Prostate gland (tissue), 2 donors: ENCODE data around the gene WFS1. TPM values are rescaled to one million over a fixed set of nuclear protein-coding genes. Genes with fewer than 3 reads are reported as not detected.

Source experiments
- DNase-seq: peaks from one replicate; pipeline ENCODE4 v3.0.0-alpha.2; 2019; ENCODE audit warnings: low spot score
- H3K27ac ChIP-seq, 2 donors: fragments of 200-600 bp; sonication (generic); 2 replicates each; pipeline ENCODE4 v1.5.1; 2017 to 2019
- H3K27me3 ChIP-seq: fragments of 200-600 bp; sonication (generic); replicated peaks from 2 replicates; pipeline ENCODE4 v1.5.1; 2019; ENCODE audit not compliant: insufficient read depth
- H3K36me3 ChIP-seq, 2 donors: fragments of 200-600 bp; sonication (generic); 1 replicate in 1 of 2; 2 replicates in 1 of 2; pipeline versions ENCODE4 v1.5.1 to v1.8.1; 2017 to 2019
- H3K4me1 ChIP-seq: fragments of 200-600 bp; sonication (generic); replicated peaks from 2 replicates; pipeline ENCODE4 v1.5.1; 2019
- H3K4me3 ChIP-seq, 2 donors: fragments of 200-600 bp; sonication (generic); 2 replicates each; pipeline ENCODE4 v1.5.1; 2017 to 2019
- H3K9me3 ChIP-seq: fragments of 200-600 bp; sonication (generic); 2 replicates; pipeline ENCODE4 v1.5.1; 2017
- POLR2A ChIP-seq: fragments of 450-650 bp; IDR thresholded peaks from one replicate; pipeline ENCODE4 v1.6.1; 2016; ENCODE audit warnings: antibody characterized with exemption, mild to moderate bottlenecking
- POLR2AphosphoS5 ChIP-seq: sonication (generic); formaldehyde crosslinking; IDR thresholded peaks from one replicate; pipeline ENCODE4 v1.6.1; 2017; ENCODE audit warnings: antibody characterized with exemption
- WGBS: methylation state at CpG from one replicate; pipeline ENCODE4 v1.1.5; 2018; 5-methylcytosine and 5-hydroxymethylcytosine counted together
- intact Hi-C: fragments of 100-400 bp; cut with DNase I; formaldehyde crosslinking; loops from one replicate; pipeline ENCODE4 v1.14.2; 2022
- total RNA-seq, 2 donors: library from RNA; depleted of rRNA; stranded (reverse); fragments of >200 nt; gene quantifications; one replicate each; pipeline ENCODE4 v1.1.0, GENCODE V29; 2016
- TF ChIP-seq, protein P1 (sequence below), 4 experiments: fragments of 200-600 bp in 2 of 4; fragments of 450-650 bp in 2 of 4; sonication (generic) in 2 of 4; IDR thresholded peaks; 1 replicate in 3 of 4; 2 replicates in 1 of 4; pipeline ENCODE4 v1.5.1; 2016 to 2019; ENCODE audit warnings: antibody characterized with exemption in 4 of 4, mild to moderate bottlenecking in 2 of 4, moderate library complexity in 2 of 4

The WFS1 gene
- total RNA-seq, 2 donors from 2014 or later: 53.4 to 169 TPM

DNA sequence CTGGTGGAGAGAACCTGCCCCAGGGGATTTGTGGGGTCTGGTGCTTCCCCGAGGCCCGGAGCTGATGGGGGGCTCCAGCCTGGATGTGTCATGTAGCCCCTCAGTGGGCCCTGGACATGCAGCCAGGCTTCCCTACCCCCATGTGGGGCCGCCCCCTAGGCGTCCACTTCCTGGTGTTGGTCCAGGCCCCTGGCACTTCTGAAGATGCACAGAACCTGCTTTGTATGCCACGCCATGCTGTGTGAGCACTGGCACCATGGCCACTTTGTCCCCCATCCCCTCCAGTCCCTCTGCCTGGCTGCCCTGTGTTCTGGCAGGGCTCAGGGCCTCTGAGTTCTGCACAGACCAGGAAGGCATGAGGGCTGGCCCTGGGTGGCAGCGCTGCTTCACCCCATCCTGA, 29.2 kb downstream of the WFS1 start:
- no peaks in the 10 kb centered on the region for H3K4me1 ChIP-seq
- intact Hi-C loops: no loop called here
- DNase-seq: no peak
- no peaks in the 10 kb centered on the region for H3K27me3 ChIP-seq
- H3K27ac ChIP-seq: no peak overlapping the region
- no peaks in the 10 kb centered on the region for H3K9me3 ChIP-seq
- 90% methylated on average over 4 of the region's 6 CpGs for WGBS
- peaks cover 0 to 6% of the 10 kb centered on the region in 2 donors for H3K36me3 ChIP-seq
- TF ChIP-seq, protein P1, sequence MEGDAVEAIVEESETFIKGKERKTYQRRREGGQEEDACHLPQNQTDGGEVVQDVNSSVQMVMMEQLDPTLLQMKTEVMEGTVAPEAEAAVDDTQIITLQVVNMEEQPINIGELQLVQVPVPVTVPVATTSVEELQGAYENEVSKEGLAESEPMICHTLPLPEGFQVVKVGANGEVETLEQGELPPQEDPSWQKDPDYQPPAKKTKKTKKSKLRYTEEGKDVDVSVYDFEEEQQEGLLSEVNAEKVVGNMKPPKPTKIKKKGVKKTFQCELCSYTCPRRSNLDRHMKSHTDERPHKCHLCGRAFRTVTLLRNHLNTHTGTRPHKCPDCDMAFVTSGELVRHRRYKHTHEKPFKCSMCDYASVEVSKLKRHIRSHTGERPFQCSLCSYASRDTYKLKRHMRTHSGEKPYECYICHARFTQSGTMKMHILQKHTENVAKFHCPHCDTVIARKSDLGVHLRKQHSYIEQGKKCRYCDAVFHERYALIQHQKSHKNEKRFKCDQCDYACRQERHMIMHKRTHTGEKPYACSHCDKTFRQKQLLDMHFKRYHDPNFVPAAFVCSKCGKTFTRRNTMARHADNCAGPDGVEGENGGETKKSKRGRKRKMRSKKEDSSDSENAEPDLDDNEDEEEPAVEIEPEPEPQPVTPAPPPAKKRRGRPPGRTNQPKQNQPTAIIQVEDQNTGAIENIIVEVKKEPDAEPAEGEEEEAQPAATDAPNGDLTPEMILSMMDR (IDR thresholded peaks at IDR 0.05): no peak
- no peak for TF ChIP-seq POLR2A
- no peak overlapping the region for H3K4me3 ChIP-seq

GRCh38 chr4:6299875-6300274, 30.2 kb downstream of the WFS1 start:
- Histone ChIP-seq H3K27ac (no peak overlapping the region), H3K9me3 (no peaks in the 10 kb centered on the region), H3K36me3 (peaks cover 0 to 6% of the 10 kb centered on the region in 2 donors), H3K4me3 (no peak overlapping the region), H3K27me3 (no peaks in the 10 kb centered on the region), H3K4me1 (no peaks in the 10 kb centered on the region)
- WGBS: 87% methylated on average over 12 of the region's 12 CpGs
- no peak for TF ChIP-seq POLR2AphosphoS5
- TF ChIP-seq POLR2A: no peak
- TF ChIP-seq, protein P1 (IDR thresholded peaks at IDR 0.05): no peak
- DNase-seq: no peak
- intact Hi-C loops: no loop called here

DNA sequence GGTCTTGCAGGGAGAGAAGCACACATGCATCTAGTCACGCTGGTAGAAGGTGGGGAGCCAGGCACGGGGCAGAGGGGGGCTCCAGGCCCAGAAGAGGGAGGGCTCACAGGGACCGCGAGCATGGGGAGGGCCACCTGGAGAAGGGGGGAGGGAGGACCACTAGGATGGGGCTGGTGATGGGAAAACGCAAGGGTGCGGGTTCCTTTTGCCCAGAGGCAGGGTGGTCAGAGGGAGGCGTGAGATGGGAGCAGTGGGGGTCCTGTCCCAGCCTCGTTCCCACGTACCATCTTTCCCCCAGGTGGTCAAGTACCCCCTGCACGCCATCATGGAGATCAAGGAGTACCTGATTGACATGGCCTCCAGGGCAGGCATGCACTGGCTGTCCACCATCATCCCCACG, 30.7 kb downstream of the WFS1 start:
- TF ChIP-seq, protein P1 (IDR thresholded peaks at IDR 0.05): no peak
- TF ChIP-seq POLR2AphosphoS5 (no peak), POLR2A (no peak)
- no peak for DNase-seq
- no peaks in the 10 kb centered on the region for H3K4me1 ChIP-seq
- peaks cover 0 to 6% of the 10 kb centered on the region in 2 donors for H3K36me3 ChIP-seq
- WGBS: 92% methylated on average over 11 of the region's 11 CpGs
- no peak overlapping the region for H3K4me3 ChIP-seq
- H3K27me3 ChIP-seq: no peaks in the 10 kb centered on the region
- H3K9me3 ChIP-seq: no peaks in the 10 kb centered on the region
- no peak overlapping the region for H3K27ac ChIP-seq
- intact Hi-C loops: no loop called here

- no peaks in the 10 kb centered on the region for H3K27me3 ChIP-seq
- no peak overlapping the region for H3K27ac ChIP-seq
- DNase-seq: no peak
- H3K9me3 ChIP-seq: no peaks in the 10 kb centered on the region
- TF ChIP-seq POLR2A (no peak), POLR2AphosphoS5 (no peak)
- TF ChIP-seq, protein P1 (IDR thresholded peaks at IDR 0.05): no peak
- 94% methylated on average over 35 of the region's 35 CpGs for WGBS
- H3K4me1 ChIP-seq: no peaks in the 10 kb centered on the region
- peaks cover 0 to 6% of the 10 kb centered on the region in 2 donors for H3K36me3 ChIP-seq
- H3K4me3 ChIP-seq: no peak overlapping the region
- intact Hi-C loops: no loop called here
Measured at GRCh38 chr4:6301051-6301731, 31.5 kb downstream of the WFS1 start.
